C4-2B (cell line): ENCODE data around the gene NCKIPSD.

Experiments
- ZFX ChIP-seq: fragments of 450-650 bp; IDR thresholded peaks from 2 replicates; pipeline ENCODE4 v1.6.1; 2017
- TF ChIP-seq, protein P1 (sequence below): fragments of 450-650 bp; conservative IDR thresholded peaks from 2 replicates; pipeline ENCODE4 v1.5.1; 2017; ENCODE audit warnings: mild to moderate bottlenecking

DNA sequence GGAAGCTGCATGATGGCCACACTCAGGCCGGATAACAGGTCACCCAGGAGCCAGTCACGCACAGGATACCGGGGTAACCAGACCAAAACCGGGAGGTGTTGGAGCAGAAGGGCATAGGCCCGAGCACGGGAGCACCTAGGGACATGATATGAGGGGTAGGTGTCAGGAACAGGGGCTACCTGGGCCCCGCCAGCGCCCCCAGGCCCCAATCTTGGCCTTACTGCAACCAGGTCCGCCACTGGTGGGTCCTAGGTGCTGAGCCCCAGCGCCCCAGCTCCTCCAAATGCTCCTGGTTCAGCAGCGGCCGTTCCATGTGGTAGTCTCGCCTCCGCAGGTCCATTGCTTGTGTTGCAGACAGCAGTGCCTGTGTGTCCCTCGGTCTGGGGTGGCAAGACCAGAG is 52.5 kb downstream of the NCKIPSD start:
- TF ChIP-seq, protein P1, sequence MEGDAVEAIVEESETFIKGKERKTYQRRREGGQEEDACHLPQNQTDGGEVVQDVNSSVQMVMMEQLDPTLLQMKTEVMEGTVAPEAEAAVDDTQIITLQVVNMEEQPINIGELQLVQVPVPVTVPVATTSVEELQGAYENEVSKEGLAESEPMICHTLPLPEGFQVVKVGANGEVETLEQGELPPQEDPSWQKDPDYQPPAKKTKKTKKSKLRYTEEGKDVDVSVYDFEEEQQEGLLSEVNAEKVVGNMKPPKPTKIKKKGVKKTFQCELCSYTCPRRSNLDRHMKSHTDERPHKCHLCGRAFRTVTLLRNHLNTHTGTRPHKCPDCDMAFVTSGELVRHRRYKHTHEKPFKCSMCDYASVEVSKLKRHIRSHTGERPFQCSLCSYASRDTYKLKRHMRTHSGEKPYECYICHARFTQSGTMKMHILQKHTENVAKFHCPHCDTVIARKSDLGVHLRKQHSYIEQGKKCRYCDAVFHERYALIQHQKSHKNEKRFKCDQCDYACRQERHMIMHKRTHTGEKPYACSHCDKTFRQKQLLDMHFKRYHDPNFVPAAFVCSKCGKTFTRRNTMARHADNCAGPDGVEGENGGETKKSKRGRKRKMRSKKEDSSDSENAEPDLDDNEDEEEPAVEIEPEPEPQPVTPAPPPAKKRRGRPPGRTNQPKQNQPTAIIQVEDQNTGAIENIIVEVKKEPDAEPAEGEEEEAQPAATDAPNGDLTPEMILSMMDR = no peak
- no peak for TF ChIP-seq ZFX
